NB4 (cell line): ENCODE data around the gene ZNF606.

Experiments
- DNase-seq: peaks from one replicate; pipeline ENCODE4 v3.0.0; 2010; ENCODE audit warnings: low read depth
- H3K4me3 ChIP-seq: one replicate; pipeline ENCODE4 v1.5.1; 2011; ENCODE audit warnings: mild to moderate bottlenecking, low read depth, low read length, moderate library complexity
- MYC ChIP-seq: IDR thresholded peaks from 2 replicates; pipeline ENCODE4 v1.6.1; 2011; ENCODE audit warnings: low read depth, low read length
- POLR2A ChIP-seq: IDR thresholded peaks from 2 replicates; pipeline ENCODE4 v1.6.1; 2011; ENCODE audit warnings: mild to moderate bottlenecking; ENCODE audit not compliant: insufficient read length; ENCODE audit errors: extremely low read depth
- TF ChIP-seq, protein P1 (sequence below): IDR thresholded peaks from one replicate; pipeline ENCODE4 v1.5.1; 2012; ENCODE audit warnings: low read depth, low read length
- TF ChIP-seq, protein P2 (sequence below): IDR thresholded peaks from 2 replicates; pipeline ENCODE4 v1.6.1; 2011; ENCODE audit warnings: low read depth, low read length

Gene ZNF606

DNA sequence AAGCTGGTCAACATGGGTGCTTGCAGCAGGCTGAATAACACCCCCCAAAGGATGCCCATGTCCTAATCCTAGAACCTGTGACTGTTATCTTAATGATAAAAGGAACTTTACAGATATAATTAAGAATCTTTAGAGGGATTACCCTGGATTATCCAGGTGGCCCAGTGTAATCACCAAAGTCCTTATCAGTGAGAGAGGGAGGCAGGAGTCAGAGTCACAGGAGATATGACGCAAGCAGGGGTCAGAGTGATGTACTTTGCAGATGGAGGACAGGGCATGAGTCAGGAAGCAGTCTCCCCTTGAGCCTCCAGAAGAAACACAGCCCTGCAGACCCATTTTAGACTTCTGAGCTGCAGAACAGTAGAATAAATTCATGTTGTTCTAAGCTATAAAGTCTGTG is 9.8 kb downstream of the ZNF606 start:
- DNase-seq = no peak
- TF ChIP-seq POLR2A (no peak), MYC (no peak)

DNA sequence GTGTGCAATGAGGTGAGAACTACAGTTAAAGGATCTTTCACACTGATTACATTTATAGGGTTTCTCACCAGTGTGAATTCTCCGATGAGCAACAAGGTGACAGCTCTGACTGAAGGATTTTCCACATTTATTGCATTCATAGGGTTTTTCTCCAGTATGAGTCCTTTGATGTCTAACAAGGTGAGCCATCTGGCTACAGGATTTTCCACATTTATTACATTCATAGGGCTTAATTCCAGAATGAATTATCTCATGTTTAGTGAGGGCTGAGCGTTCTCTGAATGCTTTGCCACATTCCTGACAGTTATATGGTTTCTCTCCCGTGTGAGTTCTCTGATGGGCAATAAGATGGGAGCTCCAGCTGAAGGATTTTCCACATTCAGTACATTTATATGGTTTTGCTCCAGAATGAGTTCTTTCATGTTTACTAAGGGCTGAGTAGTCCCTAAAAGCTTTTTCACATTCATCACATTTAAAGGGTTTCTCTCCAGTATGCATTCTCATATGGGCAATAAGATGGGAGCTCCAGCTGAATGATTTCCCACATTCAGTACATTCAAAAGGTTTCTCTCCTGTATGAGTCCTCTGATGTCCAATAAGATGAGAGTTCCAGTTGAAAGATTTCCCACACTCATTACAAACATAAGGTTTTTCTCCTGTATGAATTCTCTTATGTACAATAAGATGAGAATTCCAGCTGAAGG is 23.9 kb downstream of the ZNF606 start:
- H3K4me3 ChIP-seq = no peak overlapping the region
- DNase-seq = no peak
- TF ChIP-seq MYC = no peak
- TF ChIP-seq POLR2A = no peak
- TF ChIP-seq, protein P1, sequence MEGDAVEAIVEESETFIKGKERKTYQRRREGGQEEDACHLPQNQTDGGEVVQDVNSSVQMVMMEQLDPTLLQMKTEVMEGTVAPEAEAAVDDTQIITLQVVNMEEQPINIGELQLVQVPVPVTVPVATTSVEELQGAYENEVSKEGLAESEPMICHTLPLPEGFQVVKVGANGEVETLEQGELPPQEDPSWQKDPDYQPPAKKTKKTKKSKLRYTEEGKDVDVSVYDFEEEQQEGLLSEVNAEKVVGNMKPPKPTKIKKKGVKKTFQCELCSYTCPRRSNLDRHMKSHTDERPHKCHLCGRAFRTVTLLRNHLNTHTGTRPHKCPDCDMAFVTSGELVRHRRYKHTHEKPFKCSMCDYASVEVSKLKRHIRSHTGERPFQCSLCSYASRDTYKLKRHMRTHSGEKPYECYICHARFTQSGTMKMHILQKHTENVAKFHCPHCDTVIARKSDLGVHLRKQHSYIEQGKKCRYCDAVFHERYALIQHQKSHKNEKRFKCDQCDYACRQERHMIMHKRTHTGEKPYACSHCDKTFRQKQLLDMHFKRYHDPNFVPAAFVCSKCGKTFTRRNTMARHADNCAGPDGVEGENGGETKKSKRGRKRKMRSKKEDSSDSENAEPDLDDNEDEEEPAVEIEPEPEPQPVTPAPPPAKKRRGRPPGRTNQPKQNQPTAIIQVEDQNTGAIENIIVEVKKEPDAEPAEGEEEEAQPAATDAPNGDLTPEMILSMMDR = no peak
- TF ChIP-seq, protein P2, sequence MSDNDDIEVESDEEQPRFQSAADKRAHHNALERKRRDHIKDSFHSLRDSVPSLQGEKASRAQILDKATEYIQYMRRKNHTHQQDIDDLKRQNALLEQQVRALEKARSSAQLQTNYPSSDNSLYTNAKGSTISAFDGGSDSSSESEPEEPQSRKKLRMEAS = no peak

More for the DNA sequence above, 9.8 kb downstream of the ZNF606 start:
- H3K4me3 ChIP-seq = no peak overlapping the region

DNA sequence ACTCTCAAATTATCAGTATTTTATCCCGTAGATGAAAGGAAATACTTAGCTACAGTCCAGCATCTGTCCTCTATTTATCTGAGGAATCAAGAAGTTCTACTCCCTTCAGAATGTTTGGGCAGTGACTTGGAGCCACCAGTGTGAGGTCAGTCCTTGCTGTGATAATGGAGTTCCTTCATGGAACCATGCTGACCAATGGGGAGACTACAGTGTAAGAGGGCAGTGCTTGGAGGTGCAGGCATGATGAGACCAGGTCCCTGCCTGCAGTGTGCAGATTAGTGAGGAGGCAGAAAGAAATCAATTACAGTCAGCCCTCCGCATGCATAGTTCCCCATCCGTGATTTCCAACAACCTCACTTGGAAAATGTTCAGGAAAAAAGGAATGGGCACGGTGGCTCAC is 28.2 kb downstream of the ZNF606 start, which contains the start of gene C19orf18:
Gene C19orf18, minus strand, starts transcription at position 101 of the 400 bp plus-strand sequence. CDS start 102 bp downstream, outside the sequence.
- no peak within 1 kb of the TSS for H3K4me3 ChIP-seq
- no peak for DNase-seq
- TF ChIP-seq POLR2A = no peak
- TF ChIP-seq, protein P1 = no peak
- no peak for TF ChIP-seq MYC
- TF ChIP-seq, protein P2 = no peak

DNA sequence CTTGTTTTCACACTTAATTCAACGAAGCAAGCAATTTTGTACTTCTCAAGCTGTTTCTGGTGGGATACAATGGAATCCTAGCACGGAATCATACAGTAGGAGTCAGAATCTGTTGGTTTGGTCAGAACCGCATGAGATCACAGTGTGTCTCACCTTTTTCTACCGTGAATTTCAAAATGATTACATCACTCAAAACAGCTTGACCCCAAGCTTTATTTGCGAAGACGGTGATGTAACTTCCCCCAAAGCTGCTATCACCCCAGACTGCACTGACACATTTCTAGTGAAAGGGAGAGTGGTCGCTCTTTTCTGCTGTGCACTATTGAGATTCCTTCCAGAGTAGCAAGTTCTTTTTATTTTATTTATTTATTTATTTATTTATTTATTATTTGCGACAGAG is 37.9 kb downstream of the ZNF606 start:
- H3K4me3 ChIP-seq = no peak overlapping the region
- DNase-seq = no peak
- TF ChIP-seq POLR2A = no peak
- TF ChIP-seq, protein P2 = no peak
- no peak for TF ChIP-seq MYC
- TF ChIP-seq, protein P1 = no peak

DNA sequence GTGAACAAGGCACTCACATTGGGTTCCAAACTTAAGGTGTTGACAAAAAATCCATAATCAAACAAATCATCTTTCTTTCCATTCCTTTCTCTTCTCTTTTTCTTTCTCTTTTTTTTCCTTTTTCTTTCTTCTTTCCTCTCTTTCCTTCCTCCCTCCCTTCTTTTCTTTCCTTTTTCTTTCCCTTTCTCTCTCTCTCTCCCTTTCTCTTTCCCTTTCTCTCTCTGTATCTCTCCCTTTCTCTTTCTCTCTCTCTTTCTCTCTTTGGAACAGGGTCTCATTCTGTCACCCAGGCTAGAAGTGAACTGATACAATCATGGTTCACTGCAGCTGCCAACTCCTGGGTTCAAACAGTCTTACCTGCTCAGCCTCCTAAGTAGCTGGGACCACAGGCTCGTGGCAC is 40.8 kb downstream of the ZNF606 start:
- TF ChIP-seq, protein P2 = no peak
- no peak for TF ChIP-seq POLR2A
- TF ChIP-seq, protein P1 = no peak
- TF ChIP-seq MYC = no peak
- DNase-seq = no peak
- no peak overlapping the region for H3K4me3 ChIP-seq

DNA sequence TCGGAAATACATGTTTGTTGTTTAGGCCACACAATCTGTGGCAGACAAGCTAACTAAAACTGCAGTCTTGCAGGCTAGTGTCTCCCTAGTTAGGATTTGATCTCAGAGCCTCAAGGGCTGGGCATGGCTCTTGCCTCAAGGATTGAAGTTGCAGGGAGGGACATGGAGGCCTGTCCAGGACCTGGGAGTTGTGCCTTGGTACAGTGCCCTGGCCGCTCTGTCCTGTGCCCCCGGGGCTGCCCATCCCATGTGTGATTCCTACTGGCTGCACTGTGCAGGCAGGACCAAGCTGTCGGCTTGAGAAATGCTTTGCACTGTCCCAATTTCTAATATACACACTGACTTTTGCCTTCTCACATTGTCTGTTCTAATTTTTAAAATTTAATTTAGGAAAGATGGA is 47.6 kb downstream of the ZNF606 start:
- TF ChIP-seq, protein P1 = no peak
- TF ChIP-seq, protein P2 = no peak
- TF ChIP-seq POLR2A (no peak), MYC (no peak)
- DNase-seq = no peak
- no peak overlapping the region for H3K4me3 ChIP-seq
